WTC11 (cell line): ENCODE results near the gene RNASE9. TPM values are rescaled to one million over a fixed set of nuclear protein-coding genes. Genes with fewer than 3 reads are reported as not detected.

Experiments used
- ATAC-seq: fragments of 200-7000 bp; cut with Tn5 transposase; 2 replicates; pipeline ENCODE4 v1.10.0; 2021; ENCODE audit warnings: mild to moderate bottlenecking, moderate library complexity
- CTCF ChIA-PET: fragments of 300-600 bp; sonication (Branson Sonifier 250); formaldehyde crosslinking; loops from one replicate; lab custom pipeline; 2021; ENCODE audit warnings: antibody characterized with exemption; lab: Charles Lee
- POLR2A ChIA-PET: fragments of 350-600 bp; sonication (Branson Sonifier 250); formaldehyde crosslinking; loops from one replicate; lab custom pipeline; 2021; ENCODE audit warnings: antibody characterized with exemption; lab: Charles Lee
- DNase-seq: peaks from one replicate; pipeline ENCODE4 v3.0.0; 2021; ENCODE audit warnings: low spot score
- H3K27ac Mint-ChIP-seq: 2 replicates; pipeline ENCODE4 v1.8.0; 2021; ENCODE audit warnings: mixed read lengths
- H3K27me3 Mint-ChIP-seq: 2 replicates; pipeline ENCODE4 v1.8.0; 2021; ENCODE audit warnings: low read depth, mild to moderate bottlenecking, moderate library complexity, mixed read lengths
- H3K36me3 Mint-ChIP-seq: 2 replicates; pipeline ENCODE4 v1.8.0; 2021; ENCODE audit warnings: mixed read lengths
- H3K4me1 Mint-ChIP-seq: 2 replicates; pipeline ENCODE4 v1.8.0; 2022; ENCODE audit warnings: mixed read lengths
- H3K4me3 Mint-ChIP-seq: 2 replicates; pipeline ENCODE4 v1.8.0; 2021; ENCODE audit warnings: mild to moderate bottlenecking, moderate library complexity, mixed read lengths
- H3K9me3 Mint-ChIP-seq: 2 replicates; pipeline ENCODE4 v1.8.0; 2021; ENCODE audit warnings: mixed read lengths
- AFF4 ChIP-seq: sonication (generic); formaldehyde crosslinking; IDR thresholded peaks from 2 replicates; pipeline ENCODE4 v1.8.1; 2023; ENCODE audit warnings: mild to moderate bottlenecking, missing genetic modification reagents, borderline replicate concordance
- ARID4B ChIP-seq: sonication (generic); formaldehyde crosslinking; IDR thresholded peaks from 2 replicates; pipeline ENCODE4 v1.8.0; 2023; ENCODE audit warnings: missing genetic modification reagents, mild to moderate bottlenecking, borderline replicate concordance
- ATF1 ChIP-seq: sonication (generic); formaldehyde crosslinking; IDR thresholded peaks from 2 replicates; pipeline ENCODE4 v1.8.1; 2023; ENCODE audit warnings: mild to moderate bottlenecking, moderate library complexity, missing genetic modification reagents
- ATF3 ChIP-seq: sonication (generic); formaldehyde crosslinking; conservative IDR thresholded peaks from 2 replicates; pipeline ENCODE4 v1.8.1; 2022; ENCODE audit warnings: mild to moderate bottlenecking, missing genetic modification reagents
- CDX4 ChIP-seq: fragments of 250-450 bp; sonication (Bioruptor Pico); IDR thresholded peaks from 2 replicates; pipeline ENCODE4 v1.9.0; 2021; ENCODE audit warnings: moderate library complexity, mild to moderate bottlenecking, inconsistent platforms, borderline replicate concordance
- CREM ChIP-seq: sonication (generic); formaldehyde crosslinking; IDR thresholded peaks from 2 replicates; pipeline ENCODE4 v1.8.1; 2022; ENCODE audit warnings: mild to moderate bottlenecking, missing genetic modification reagents, moderate library complexity
- ESRRA ChIP-seq: sonication (generic); formaldehyde crosslinking; IDR thresholded peaks from 2 replicates; pipeline ENCODE4 v1.8.1; 2022; ENCODE audit warnings: mild to moderate bottlenecking, missing genetic modification reagents, borderline replicate concordance
- ETV6 ChIP-seq: sonication (generic); formaldehyde crosslinking; IDR thresholded peaks from 2 replicates; pipeline ENCODE4 v1.8.1; 2022; ENCODE audit warnings: mild to moderate bottlenecking, missing genetic modification reagents
- JAZF1 ChIP-seq: fragments of 250-450 bp; sonication (Bioruptor Pico); IDR thresholded peaks from 2 replicates; pipeline ENCODE4 v1.9.0; 2021; ENCODE audit warnings: moderate library complexity, mild to moderate bottlenecking, inconsistent platforms
- JUN ChIP-seq: sonication (generic); formaldehyde crosslinking; IDR thresholded peaks from 2 replicates; pipeline ENCODE4 v1.8.0; 2023; ENCODE audit warnings: mild to moderate bottlenecking, missing genetic modification reagents
- MYBL2 ChIP-seq: sonication (generic); formaldehyde crosslinking; IDR thresholded peaks from 2 replicates; pipeline ENCODE4 v1.8.1; 2023; ENCODE audit warnings: mild to moderate bottlenecking, moderate library complexity, missing genetic modification reagents
- RORB ChIP-seq: fragments of 250-450 bp; sonication (Bioruptor Pico); IDR thresholded peaks from 2 replicates; pipeline ENCODE4 v1.9.0; 2021; ENCODE audit warnings: mild to moderate bottlenecking
- SMAD4 ChIP-seq: sonication (generic); formaldehyde crosslinking; IDR thresholded peaks from 2 replicates; pipeline ENCODE4 v1.8.0; 2022; ENCODE audit warnings: mild to moderate bottlenecking, missing genetic modification reagents
- TCF7 ChIP-seq: sonication (generic); formaldehyde crosslinking; IDR thresholded peaks from 2 replicates; pipeline ENCODE4 v1.8.0; 2022; ENCODE audit warnings: mild to moderate bottlenecking, low read depth, missing genetic modification reagents, moderate library complexity
- ZNF263 ChIP-seq: sonication (generic); formaldehyde crosslinking; IDR thresholded peaks from 2 replicates; pipeline ENCODE4 v1.8.1; 2022; ENCODE audit warnings: low read depth, mild to moderate bottlenecking, moderate library complexity, missing genetic modification reagents
- ZNF532 ChIP-seq: fragments of 250-450 bp; sonication (Bioruptor Pico); IDR thresholded peaks from 2 replicates; pipeline ENCODE4 v1.9.0; 2021; ENCODE audit warnings: mild to moderate bottlenecking, borderline replicate concordance
- total RNA-seq: library from RNA; stranded (reverse); gene quantifications from 3 replicates; pipeline ENCODE4 v1.2.3, GENCODE V29; 2021
- TF ChIP-seq, protein P1 (sequence below): sonication (generic); formaldehyde crosslinking; IDR thresholded peaks from 2 replicates; pipeline ENCODE4 v1.8.1; 2022; ENCODE audit warnings: low read depth, missing genetic modification reagents, borderline replicate concordance
- TF ChIP-seq, protein P2 (sequence below): sonication (generic); formaldehyde crosslinking; IDR thresholded peaks from 2 replicates; pipeline ENCODE4 v1.8.1; 2023; ENCODE audit warnings: mild to moderate bottlenecking, missing genetic modification reagents, moderate library complexity
- TF ChIP-seq, protein P3 (sequence below): sonication (generic); formaldehyde crosslinking; IDR thresholded peaks from 2 replicates; pipeline ENCODE4 v1.8.1; 2022; ENCODE audit warnings: low read depth, mild to moderate bottlenecking, moderate library complexity, missing genetic modification reagents, borderline replicate concordance

The RNASE9 gene
- total RNA-seq, 1 experiment from 2014 or later = not detected

DNA sequence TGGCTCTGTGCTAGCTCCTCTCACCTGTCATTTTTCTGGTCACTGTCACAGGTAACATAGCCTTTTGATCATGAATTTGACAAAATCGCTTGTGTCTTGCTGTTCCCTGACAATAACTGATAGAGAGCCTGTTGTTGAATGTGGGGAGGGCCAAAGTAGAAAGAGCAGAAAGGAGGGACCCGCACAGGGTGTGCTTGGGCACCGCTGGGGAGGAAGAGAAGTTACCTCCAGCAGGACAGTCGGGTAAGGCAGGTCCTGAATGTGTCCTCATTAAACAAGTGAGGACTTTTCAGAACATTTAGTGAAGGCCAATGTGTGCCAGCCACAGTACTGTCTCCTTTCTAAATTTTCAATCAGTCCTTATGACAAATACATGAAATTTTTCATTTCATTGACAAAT is 30.4 kb upstream of the RNASE9 start, which contains the start of gene RNASE12:
RNASE12 (minus strand) TSS at position 142 of the 400 bp plus-strand sequence. CDS start 653 bp downstream, outside the sequence.
- no peak for DNase-seq
- CTCF ChIA-PET = interaction anchor here (1.3 kb wide), 1 partner anchor 18 kb away, joined by 3 read pairs; no protein-coding TSS in a partner anchor
- no peak for ATAC-seq

More for the DNA sequence above, 30.4 kb upstream of the RNASE9 start, which contains the start of gene RNASE12:
- Mint-ChIP-seq H3K27ac (no peak within 1 kb of the TSS), H3K4me1 (peaks cover 7% of the 10 kb centered on the region), H3K9me3 (no peaks in the 10 kb centered on the region), H3K36me3 (no peaks in the 10 kb centered on the region), H3K27me3 (no peaks in the 10 kb centered on the region; the same call in 1 of the 2 replicates), H3K4me3 (no peak within 1 kb of the TSS)
- POLR2A ChIA-PET = interaction anchor here (0.5 kb wide), 1 partner anchor 72 kb away, joined by 3 read pairs; no protein-coding TSS in a partner anchor
- TF ChIP-seq JAZF1 (CRISPR knock-in tag) = no peak
- TF ChIP-seq ZNF263 (CRISPR knock-in tag) = no peak
- no peak for TF ChIP-seq SMAD4
- no peak for TF ChIP-seq RORB
- TF ChIP-seq CDX4 (CRISPR knock-in tag) = no peak
- no peak for TF ChIP-seq AFF4 (CRISPR knock-in tag)
- no peak for TF ChIP-seq MYBL2 (CRISPR knock-in tag)
- TF ChIP-seq CREM = no peak
- no peak for TF ChIP-seq ETV6
- TF ChIP-seq, protein P1, sequence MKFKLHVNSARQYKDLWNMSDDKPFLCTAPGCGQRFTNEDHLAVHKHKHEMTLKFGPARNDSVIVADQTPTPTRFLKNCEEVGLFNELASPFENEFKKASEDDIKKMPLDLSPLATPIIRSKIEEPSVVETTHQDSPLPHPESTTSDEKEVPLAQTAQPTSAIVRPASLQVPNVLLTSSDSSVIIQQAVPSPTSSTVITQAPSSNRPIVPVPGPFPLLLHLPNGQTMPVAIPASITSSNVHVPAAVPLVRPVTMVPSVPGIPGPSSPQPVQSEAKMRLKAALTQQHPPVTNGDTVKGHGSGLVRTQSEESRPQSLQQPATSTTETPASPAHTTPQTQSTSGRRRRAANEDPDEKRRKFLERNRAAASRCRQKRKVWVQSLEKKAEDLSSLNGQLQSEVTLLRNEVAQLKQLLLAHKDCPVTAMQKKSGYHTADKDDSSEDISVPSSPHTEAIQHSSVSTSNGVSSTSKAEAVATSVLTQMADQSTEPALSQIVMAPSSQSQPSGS (CRISPR knock-in tag) = no peak
- TF ChIP-seq TCF7 (CRISPR knock-in tag) = no peak
- TF ChIP-seq ATF1 = no peak
- TF ChIP-seq ATF3 (CRISPR knock-in tag) = no peak
- no peak for TF ChIP-seq ARID4B (CRISPR knock-in tag)
- no peak for TF ChIP-seq JUN (CRISPR knock-in tag)
- TF ChIP-seq, protein P2, sequence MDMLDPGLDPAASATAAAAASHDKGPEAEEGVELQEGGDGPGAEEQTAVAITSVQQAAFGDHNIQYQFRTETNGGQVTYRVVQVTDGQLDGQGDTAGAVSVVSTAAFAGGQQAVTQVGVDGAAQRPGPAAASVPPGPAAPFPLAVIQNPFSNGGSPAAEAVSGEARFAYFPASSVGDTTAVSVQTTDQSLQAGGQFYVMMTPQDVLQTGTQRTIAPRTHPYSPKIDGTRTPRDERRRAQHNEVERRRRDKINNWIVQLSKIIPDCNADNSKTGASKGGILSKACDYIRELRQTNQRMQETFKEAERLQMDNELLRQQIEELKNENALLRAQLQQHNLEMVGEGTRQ = no peak
- TF ChIP-seq, protein P3, sequence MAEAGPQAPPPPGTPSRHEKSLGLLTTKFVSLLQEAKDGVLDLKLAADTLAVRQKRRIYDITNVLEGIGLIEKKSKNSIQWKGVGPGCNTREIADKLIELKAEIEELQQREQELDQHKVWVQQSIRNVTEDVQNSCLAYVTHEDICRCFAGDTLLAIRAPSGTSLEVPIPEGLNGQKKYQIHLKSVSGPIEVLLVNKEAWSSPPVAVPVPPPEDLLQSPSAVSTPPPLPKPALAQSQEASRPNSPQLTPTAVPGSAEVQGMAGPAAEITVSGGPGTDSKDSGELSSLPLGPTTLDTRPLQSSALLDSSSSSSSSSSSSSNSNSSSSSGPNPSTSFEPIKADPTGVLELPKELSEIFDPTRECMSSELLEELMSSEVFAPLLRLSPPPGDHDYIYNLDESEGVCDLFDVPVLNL (CRISPR knock-in tag) = no peak
- TF ChIP-seq ESRRA = no peak
- TF ChIP-seq ZNF532 (CRISPR knock-in tag) = no peak
